Lower lobe of right lung (tissue), 2 donors: ENCODE data around the gene PAX7. TPM values are rescaled to one million over a fixed set of nuclear protein-coding genes. Genes with fewer than 3 reads are reported as not detected.

ENCODE experiments used
- ATAC-seq, 2 donors: fragments of 200-7000 bp; cut with Tn5 transposase; one replicate each; pipeline ENCODE4 v1.9.1; 2020 to 2022; ENCODE audit warnings: mild to moderate bottlenecking in 2 of 2, moderate library complexity in 2 of 2
- DNase-seq: peaks from one replicate; pipeline ENCODE4 v3.0.0-alpha.2; 2020
- H3K27ac ChIP-seq: fragments of 200-600 bp; one replicate; pipeline ENCODE4 v1.8.0; 2022
- H3K27me3 ChIP-seq: fragments of 200-600 bp; one replicate; pipeline ENCODE4 v1.8.0; 2022; ENCODE audit warnings: low read depth
- H3K36me3 ChIP-seq: fragments of 200-600 bp; one replicate; pipeline ENCODE4 v1.8.0; 2022; ENCODE audit warnings: mild to moderate bottlenecking
- H3K4me1 ChIP-seq: fragments of 200-600 bp; one replicate; pipeline ENCODE4 v1.8.0; 2022
- H3K4me3 ChIP-seq: fragments of 200-600 bp; one replicate; pipeline ENCODE4 v1.8.0; 2022; ENCODE audit warnings: mild to moderate bottlenecking
- H3K9me3 ChIP-seq: fragments of 200-600 bp; one replicate; pipeline ENCODE4 v1.8.0; 2022
- CTCF ChIP-seq: fragments of 200-600 bp; IDR thresholded peaks from one replicate; pipeline ENCODE4 v1.8.0; 2022; ENCODE audit warnings: antibody characterized with exemption, mild to moderate bottlenecking
- intact Hi-C: fragments of 100-400 bp; cut with DNase I; formaldehyde crosslinking; loops from one replicate; pipeline ENCODE4 v1.11.0; 2022
- total RNA-seq: library from RNA; stranded (reverse); fragmentation: NEBNext Ultra II Directional; extraction: Animal tissue kit (Norgen Biotek cat#: 25700); gene quantifications from one replicate; pipeline ENCODE4 v1.2.1, GENCODE V29; 2021
- donor health status: DM: no; HTN: yes; CAD: no; lungs with severe emphysema.

Gene PAX7
- total RNA-seq, 1 donor from 2014 or later = not detected

- intact Hi-C loops = no loop called here
- no peak overlapping the region for H3K27ac ChIP-seq
- peaks cover 44% of the 10 kb centered on the region for H3K27me3 ChIP-seq
- no peak for DNase-seq
- H3K9me3 ChIP-seq = no peaks in the 10 kb centered on the region
- no peak for ATAC-seq
- H3K4me3 ChIP-seq = no peak overlapping the region
- TF ChIP-seq CTCF = no peak
- H3K36me3 ChIP-seq = no peaks in the 10 kb centered on the region
- no peaks in the 10 kb centered on the region for H3K4me1 ChIP-seq
Measured at GRCh38 chr1:18710002-18710401, 79.4 kb downstream of the PAX7 start.

- no peak overlapping the region for H3K27ac ChIP-seq
- H3K9me3 ChIP-seq = no peaks in the 10 kb centered on the region
- intact Hi-C loops = no loop called here
- H3K36me3 ChIP-seq = no peaks in the 10 kb centered on the region
- peaks cover 51% of the 10 kb centered on the region for H3K27me3 ChIP-seq
- TF ChIP-seq CTCF = no peak
- no peak for ATAC-seq
- no peak for DNase-seq
- no peak overlapping the region for H3K4me3 ChIP-seq
- no peaks in the 10 kb centered on the region for H3K4me1 ChIP-seq
Measured at GRCh38 chr1:18711003-18711402, 80.4 kb downstream of the PAX7 start.

- Histone ChIP-seq H3K4me3 (no peak overlapping the region), H3K27ac (no peak overlapping the region), H3K36me3 (no peaks in the 10 kb centered on the region), H3K4me1 (no peaks in the 10 kb centered on the region), H3K9me3 (no peaks in the 10 kb centered on the region), H3K27me3 (peaks cover 51% of the 10 kb centered on the region)
- TF ChIP-seq CTCF = no peak
- ATAC-seq = no peak
- intact Hi-C loops = no loop called here
- DNase-seq = no peak
Measured at GRCh38 chr1:18711536-18712251, 81.0 kb downstream of the PAX7 start.

GRCh38 chr1:18712252-18712600, 81.6 kb downstream of the PAX7 start:
- Histone ChIP-seq H3K36me3 (no peaks in the 10 kb centered on the region), H3K4me3 (no peak overlapping the region), H3K4me1 (no peaks in the 10 kb centered on the region), H3K27ac (no peak overlapping the region), H3K27me3 (peaks cover 51% of the 10 kb centered on the region), H3K9me3 (no peaks in the 10 kb centered on the region)
- DNase-seq = no peak
- intact Hi-C loops = no loop called here
- ATAC-seq = no peak
- TF ChIP-seq CTCF = no peak

- no peak overlapping the region for H3K4me3 ChIP-seq
- no peak for TF ChIP-seq CTCF
- intact Hi-C loops = no loop called here
- no peaks in the 10 kb centered on the region for H3K36me3 ChIP-seq
- no peak overlapping the region for H3K27ac ChIP-seq
- ATAC-seq (no peak), DNase-seq (no peak)
- no peaks in the 10 kb centered on the region for H3K9me3 ChIP-seq
- H3K27me3 ChIP-seq = peaks cover 60% of the 10 kb centered on the region
- H3K4me1 ChIP-seq = no peaks in the 10 kb centered on the region
Measured at GRCh38 chr1:18714404-18715175, 83.9 kb downstream of the PAX7 start.
